Effector CD4-positive, alpha-beta T cell (primary cell): ENCODE results near the gene AGBL1.
"Not testable (repeated sequence)": the region's sequence is repeated elsewhere in the genome, so short reads cannot be mapped to it uniquely, and the experiment has no call there.

ENCODE experiments used
- DNase-seq: peaks from one replicate; pipeline ENCODE4 v3.0.0-alpha.2; 2020

Gene AGBL1

GRCh38 chr15:86413191-86413590, 333.5 kb downstream of the AGBL1 start:
- no peak for DNase-seq

GRCh38 chr15:86425746-86426145, 346.1 kb downstream of the AGBL1 start:
- no peak for DNase-seq

GRCh38 chr15:86432861-86433260, 353.2 kb downstream of the AGBL1 start:
- no peak for DNase-seq

- DNase-seq = no peak
Observed at GRCh38 chr15:86433983-86434382, 354.3 kb downstream of the AGBL1 start.

GRCh38 chr15:86439614-86440013, 359.9 kb downstream of the AGBL1 start:
- no peak for DNase-seq

GRCh38 chr15:86444527-86444926, 364.9 kb downstream of the AGBL1 start:
- DNase-seq = no peak

- no peak for DNase-seq
Observed at GRCh38 chr15:86445579-86446252, 366.0 kb downstream of the AGBL1 start.

GRCh38 chr15:86446253-86446640, 366.6 kb downstream of the AGBL1 start:
- DNase-seq = no peak

- not testable (repeated sequence) for DNase-seq
Observed at GRCh38 chr15:86465470-86466039, 385.9 kb downstream of the AGBL1 start.

- no peak for DNase-seq
Observed at GRCh38 chr15:86481720-86482119, 402.0 kb downstream of the AGBL1 start.

GRCh38 chr15:86483936-86484335, 404.3 kb downstream of the AGBL1 start:
- no peak for DNase-seq

GRCh38 chr15:86488046-86488445, 408.4 kb downstream of the AGBL1 start:
- DNase-seq = no peak

- DNase-seq = no peak
Observed at GRCh38 chr15:86489981-86490380, 410.3 kb downstream of the AGBL1 start.

GRCh38 chr15:86491118-86491517, 411.4 kb downstream of the AGBL1 start:
- DNase-seq = no peak

GRCh38 chr15:86493884-86494283, 414.2 kb downstream of the AGBL1 start:
- DNase-seq = no peak

- no peak for DNase-seq
Observed at GRCh38 chr15:86494475-86494874, 414.8 kb downstream of the AGBL1 start.

- DNase-seq = no peak
Observed at GRCh38 chr15:86502301-86502700, 422.6 kb downstream of the AGBL1 start.

- no peak for DNase-seq
Observed at GRCh38 chr15:86505951-86506350, 426.3 kb downstream of the AGBL1 start.

- DNase-seq = no peak
Observed at GRCh38 chr15:86506401-86506800, 426.7 kb downstream of the AGBL1 start.

- no peak for DNase-seq
Observed at GRCh38 chr15:86515625-86516024, 436.0 kb downstream of the AGBL1 start.

- no peak for DNase-seq
Observed at GRCh38 chr15:86522721-86523120, 443.1 kb downstream of the AGBL1 start.

- no peak for DNase-seq
Observed at GRCh38 chr15:86526938-86527690, 447.4 kb downstream of the AGBL1 start.

GRCh38 chr15:86528094-86528493, 448.4 kb downstream of the AGBL1 start:
- not testable (repeated sequence) for DNase-seq

- no peak for DNase-seq
Observed at GRCh38 chr15:86538141-86538540, 458.5 kb downstream of the AGBL1 start.
